Liver (tissue), 9 donors: Measurements from ENCODE around the gene IFIT1. TPM values are rescaled to one million over a fixed set of nuclear protein-coding genes. Genes with fewer than 3 reads are reported as not detected.

Experiments used
- DNase-seq: peaks from one replicate; pipeline ENCODE4 v3.0.0-alpha.2; 2017; ENCODE audit warnings: low spot score
- H3K27ac ChIP-seq, 2 donors: one replicate each; pipeline ENCODE4 v1.7.0; 2013; ENCODE audit warnings: inconsistent platforms in 2 of 2, low read length in 2 of 2, control low read depth in 1 of 2, low read depth in 1 of 2, mild to moderate bottlenecking in 1 of 2
- H3K27me3 ChIP-seq, 4 donors: one replicate each; pipeline versions ENCODE4 v1.6.1 to v1.7.0; 2013; ENCODE audit warnings: low read length in 3 of 4, inconsistent platforms in 1 of 4, mild to moderate bottlenecking in 1 of 4, moderate library complexity in 1 of 4; ENCODE audit not compliant: control insufficient read depth in 4 of 4, insufficient read depth in 4 of 4
- H3K36me3 ChIP-seq, 4 donors: one replicate each; pipeline versions ENCODE4 v1.6.1 to v1.7.0; 2013; ENCODE audit warnings: low read length in 3 of 4, mild to moderate bottlenecking in 3 of 4, low read depth in 1 of 4, moderate library complexity in 1 of 4; ENCODE audit not compliant: control insufficient read depth in 4 of 4, insufficient read depth in 3 of 4
- H3K4me1 ChIP-seq, 4 donors: one replicate each; pipeline versions ENCODE4 v1.6.1 to v1.7.0; 2013; ENCODE audit warnings: low read length in 3 of 4, mild to moderate bottlenecking in 3 of 4, moderate library complexity in 1 of 4; ENCODE audit not compliant: control insufficient read depth in 4 of 4, insufficient read depth in 4 of 4
- H3K4me3 ChIP-seq, 3 donors: one replicate each; pipeline versions ENCODE4 v1.6.1 to v1.7.0; 2013; ENCODE audit warnings: low read length in 3 of 3, control low read depth in 1 of 3, low read depth in 1 of 3, mild to moderate bottlenecking in 1 of 3
- H3K9ac ChIP-seq, 2 donors: one replicate each; pipeline ENCODE4 v1.7.0; 2013; ENCODE audit warnings: low read length in 2 of 2, mild to moderate bottlenecking in 2 of 2, moderate library complexity in 2 of 2, control low read depth in 1 of 2, low read depth in 1 of 2
- H3K9me3 ChIP-seq, 4 donors: one replicate each; pipeline versions ENCODE4 v1.6.1 to v1.7.0; 2013; ENCODE audit warnings: low read length in 3 of 4; ENCODE audit not compliant: control insufficient read depth in 4 of 4
- EGR1 ChIP-seq, 2 donors: IDR thresholded peaks; 2 replicates each; pipeline ENCODE4 v1.6.1; 2016 to 2018; ENCODE audit warnings: antibody characterized with exemption in 2 of 2, low read depth in 2 of 2
- FOXA1 ChIP-seq: IDR thresholded peaks from 2 replicates; pipeline ENCODE4 v1.6.1; 2016; ENCODE audit warnings: antibody characterized with exemption
- FOXA2 ChIP-seq: IDR thresholded peaks from 2 replicates; pipeline ENCODE4 v1.6.1; 2016; ENCODE audit warnings: antibody characterized with exemption
- GABPA ChIP-seq, 2 donors: IDR thresholded peaks in 1 of 2; conservative IDR thresholded peaks in 1 of 2; 2 replicates each; pipeline ENCODE4 v1.6.1; 2016; ENCODE audit warnings: antibody characterized with exemption in 2 of 2, mild to moderate bottlenecking in 1 of 2, moderate library complexity in 1 of 2
- HNF4A ChIP-seq, 2 donors: conservative IDR thresholded peaks; 2 replicates each; pipeline ENCODE4 v1.6.1; 2016; ENCODE audit warnings: antibody characterized with exemption in 2 of 2, mild to moderate bottlenecking in 2 of 2
- HNF4G ChIP-seq: IDR thresholded peaks from 2 replicates; pipeline ENCODE4 v1.6.1; 2016; ENCODE audit warnings: antibody characterized with exemption
- JUND ChIP-seq, 2 donors: IDR thresholded peaks; 2 replicates each; pipeline ENCODE4 v1.6.1; 2016; ENCODE audit warnings: antibody characterized with exemption in 2 of 2
- MAX ChIP-seq: IDR thresholded peaks from 2 replicates; pipeline ENCODE4 v1.6.1; 2016; ENCODE audit warnings: antibody characterized with exemption
- NR2F2 ChIP-seq: IDR thresholded peaks from 2 replicates; pipeline ENCODE4 v1.6.1; 2016; ENCODE audit warnings: antibody characterized with exemption
- RAD21 ChIP-seq, 2 donors: IDR thresholded peaks; 2 replicates each; pipeline ENCODE4 v1.6.1; 2016; ENCODE audit warnings: antibody characterized with exemption in 2 of 2, mild to moderate bottlenecking in 2 of 2
- REST ChIP-seq: IDR thresholded peaks from 2 replicates; pipeline ENCODE4 v1.6.1; 2016; ENCODE audit warnings: antibody characterized with exemption, mild to moderate bottlenecking
- RXRA ChIP-seq, 2 donors: IDR thresholded peaks; 2 replicates each; pipeline ENCODE4 v1.6.1; 2017 to 2018; ENCODE audit warnings: antibody characterized with exemption in 2 of 2, mild to moderate bottlenecking in 1 of 2
- SP1 ChIP-seq: IDR thresholded peaks from 2 replicates; pipeline ENCODE4 v1.6.1; 2018; ENCODE audit warnings: antibody characterized with exemption, mild to moderate bottlenecking
- TAF1 ChIP-seq: conservative IDR thresholded peaks from 2 replicates; pipeline ENCODE4 v1.6.1; 2016; ENCODE audit warnings: antibody characterized with exemption, mild to moderate bottlenecking
- YY1 ChIP-seq: IDR thresholded peaks from 2 replicates; pipeline ENCODE4 v1.6.1; 2016; ENCODE audit warnings: antibody characterized with exemption, mild to moderate bottlenecking
- ZBTB33 ChIP-seq: IDR thresholded peaks from 2 replicates; pipeline ENCODE4 v1.6.1; 2016; ENCODE audit warnings: antibody characterized with exemption
- WGBS: extraction: QIAGEN DNeasy Blood & Tissue Kit; methylation state at CpG from one replicate; pipeline ENCODE4 v1.1.7; 2013; 5-methylcytosine and 5-hydroxymethylcytosine counted together
- polyA plus RNA-seq, 2 donors: library from polyadenylated mRNA; stranded (reverse) in 1 of 2; unstranded in 1 of 2; fragments of 200-250 nt in 1 of 2; fragments of >200 nt in 1 of 2; fragmentation: Nextera tagmentation in 1 of 2; extraction: Ambion mirVana in 1 of 2; gene quantifications; one replicate each; pipeline versions ENCODE4 v1.2.1 to v1.2.3, GENCODE V29; 2013 to 2015
- total RNA-seq, 2 donors: library from RNA; depleted of rRNA; stranded (reverse); fragments of >200 nt; gene quantifications; one replicate each; pipeline ENCODE4 v1.2.3, GENCODE V29; 2014
- TF ChIP-seq, protein P1 (sequence below): IDR thresholded peaks from 2 replicates; pipeline ENCODE4 v1.6.1; 2016; ENCODE audit warnings: antibody characterized with exemption
- TF ChIP-seq, protein P2 (sequence below): fragments of 150-350 bp; IDR thresholded peaks from 2 replicates; pipeline ENCODE4 v1.5.1; 2017; ENCODE audit warnings: improper control_type of control experiment, low read depth, low read length; ENCODE audit not compliant: missing input control
- donor health status: healthy.
- donor health status: healthy.
- donor health status: healthy.
- donor health status: healthy.
- donor health status: healthy.

The IFIT1 gene
- total and polyA plus RNA-seq, 4 donors, result 8.1 to 17.5 (median 11.6) TPM

- H3K27ac ChIP-seq, result no peak overlapping the region
- no peak overlapping the region for H3K9ac ChIP-seq
- no peaks in the 10 kb centered on the region for H3K27me3 ChIP-seq
- H3K9me3 ChIP-seq, result no peaks in the 10 kb centered on the region
- peaks cover 0 to 4% (median 4%) of the 10 kb centered on the region in 4 donors for H3K4me1 ChIP-seq
- no peak for TF ChIP-seq ZBTB33
- no peak for TF ChIP-seq SP1
- TF ChIP-seq YY1, result no peak
- no peak for TF ChIP-seq JUND (IDR thresholded peaks at IDR 0.05)
- no peak for TF ChIP-seq HNF4A (conservative IDR thresholded peaks at IDR 0.05)
- no peak for TF ChIP-seq GABPA (IDR thresholded peaks at IDR 0.05 in 1 of 2, conservative IDR thresholded peaks at IDR 0.05 in 1 of 2)
- TF ChIP-seq MAX, result no peak
- TF ChIP-seq HNF4G, result no peak
- no peak for TF ChIP-seq NR2F2
- no peak for TF ChIP-seq TAF1
- 71% methylated on average over 1 of the region's 1 CpG for WGBS
- no peak overlapping the region for H3K4me3 ChIP-seq
- H3K36me3 ChIP-seq, result no peaks in the 10 kb centered on the region
- DNase-seq, result no peak
Measured at GRCh38 chr10:89357096-89357495, 35.3 kb upstream of the IFIT1 start.

DNA sequence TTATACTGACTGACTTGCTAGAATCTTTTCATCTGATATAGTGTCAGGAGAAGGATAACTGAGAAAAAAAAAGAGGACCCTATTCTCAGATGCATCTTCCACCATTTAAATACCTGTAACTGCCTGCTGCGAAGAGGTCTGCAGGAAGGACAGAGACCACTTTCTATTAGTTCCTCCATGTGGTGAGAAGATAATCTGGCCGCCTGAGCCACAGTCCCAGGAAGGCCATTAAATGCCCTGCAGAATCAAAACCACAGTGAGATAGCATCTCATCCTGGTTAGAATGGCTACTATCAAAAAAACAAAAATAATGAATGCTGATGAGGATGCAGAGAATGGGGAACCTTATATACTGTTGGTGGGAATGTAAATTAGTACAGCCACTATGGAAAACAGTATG is 34.4 kb upstream of the IFIT1 start:
- WGBS, result 89% methylated on average over 2 of the region's 2 CpGs
- TF ChIP-seq ZBTB33 (no peak), FOXA2 (no peak), NR2F2 (no peak), JUND (IDR thresholded peaks at IDR 0.05) (no peak), TAF1 (no peak), EGR1 (IDR thresholded peaks at IDR 0.05; ENCODE audit: low read depth in 2 of 2) (no peak), YY1 (no peak), HNF4A (conservative IDR thresholded peaks at IDR 0.05) (no peak), SP1 (no peak), GABPA (IDR thresholded peaks at IDR 0.05 in 1 of 2, conservative IDR thresholded peaks at IDR 0.05 in 1 of 2) (no peak), RXRA (IDR thresholded peaks at IDR 0.05) (no peak), MAX (no peak), HNF4G (no peak), REST (no peak), FOXA1 (no peak), RAD21 (IDR thresholded peaks at IDR 0.05) (no peak)
- TF ChIP-seq, protein P1, sequence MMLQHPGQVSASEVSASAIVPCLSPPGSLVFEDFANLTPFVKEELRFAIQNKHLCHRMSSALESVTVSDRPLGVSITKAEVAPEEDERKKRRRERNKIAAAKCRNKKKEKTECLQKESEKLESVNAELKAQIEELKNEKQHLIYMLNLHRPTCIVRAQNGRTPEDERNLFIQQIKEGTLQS, result no peak
- TF ChIP-seq, protein P2, sequence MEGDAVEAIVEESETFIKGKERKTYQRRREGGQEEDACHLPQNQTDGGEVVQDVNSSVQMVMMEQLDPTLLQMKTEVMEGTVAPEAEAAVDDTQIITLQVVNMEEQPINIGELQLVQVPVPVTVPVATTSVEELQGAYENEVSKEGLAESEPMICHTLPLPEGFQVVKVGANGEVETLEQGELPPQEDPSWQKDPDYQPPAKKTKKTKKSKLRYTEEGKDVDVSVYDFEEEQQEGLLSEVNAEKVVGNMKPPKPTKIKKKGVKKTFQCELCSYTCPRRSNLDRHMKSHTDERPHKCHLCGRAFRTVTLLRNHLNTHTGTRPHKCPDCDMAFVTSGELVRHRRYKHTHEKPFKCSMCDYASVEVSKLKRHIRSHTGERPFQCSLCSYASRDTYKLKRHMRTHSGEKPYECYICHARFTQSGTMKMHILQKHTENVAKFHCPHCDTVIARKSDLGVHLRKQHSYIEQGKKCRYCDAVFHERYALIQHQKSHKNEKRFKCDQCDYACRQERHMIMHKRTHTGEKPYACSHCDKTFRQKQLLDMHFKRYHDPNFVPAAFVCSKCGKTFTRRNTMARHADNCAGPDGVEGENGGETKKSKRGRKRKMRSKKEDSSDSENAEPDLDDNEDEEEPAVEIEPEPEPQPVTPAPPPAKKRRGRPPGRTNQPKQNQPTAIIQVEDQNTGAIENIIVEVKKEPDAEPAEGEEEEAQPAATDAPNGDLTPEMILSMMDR, result no peak
- DNase-seq, result no peak
- no peaks in the 10 kb centered on the region for H3K9me3 ChIP-seq
- no peak overlapping the region for H3K4me3 ChIP-seq
- no peaks in the 10 kb centered on the region for H3K27me3 ChIP-seq
- H3K4me1 ChIP-seq, result no peaks in the 10 kb centered on the region
- H3K27ac ChIP-seq, result no peak overlapping the region
- no peaks in the 10 kb centered on the region for H3K36me3 ChIP-seq
- H3K9ac ChIP-seq, result no peak overlapping the region
